Uterus (tissue), 2 donors: ENCODE data around the gene ARHGAP8.

Experiments used
- POLR2A ChIP-seq, 2 donors: fragments of 450-650 bp; IDR thresholded peaks; one replicate each; pipeline ENCODE4 v1.6.1; 2016; ENCODE audit warnings: antibody characterized with exemption in 2 of 2, mild to moderate bottlenecking in 1 of 2, moderate library complexity in 1 of 2
- TF ChIP-seq, protein P1 (sequence below), 4 experiments: fragments of 200-600 bp in 2 of 4; fragments of 450-650 bp in 2 of 4; sonication (generic) in 2 of 4; IDR thresholded peaks; one replicate each; pipeline ENCODE4 v1.5.1; 2016 to 2019; ENCODE audit warnings: antibody characterized with exemption in 4 of 4, mild to moderate bottlenecking in 2 of 4, moderate library complexity in 1 of 4

DNA sequence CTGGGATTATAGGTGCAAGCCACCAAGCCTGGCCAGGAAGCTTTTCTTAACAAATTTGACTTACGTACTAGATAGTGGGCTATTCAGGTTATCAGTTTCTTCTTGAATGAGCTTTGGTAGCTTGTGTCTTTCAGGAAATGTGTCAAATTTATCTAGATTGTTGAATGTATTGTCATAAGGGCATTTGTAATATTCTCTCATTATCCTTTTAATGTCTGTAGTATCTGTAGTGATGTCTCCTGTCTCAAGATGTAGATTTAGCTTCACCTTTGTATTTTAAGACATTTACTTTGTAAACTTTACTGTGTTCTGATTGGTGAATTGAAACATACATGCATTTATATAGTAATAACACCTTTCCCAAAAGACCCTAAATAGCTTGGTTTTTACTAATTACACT is 20.7 kb downstream of the ARHGAP8 start:
- TF ChIP-seq, protein P1, sequence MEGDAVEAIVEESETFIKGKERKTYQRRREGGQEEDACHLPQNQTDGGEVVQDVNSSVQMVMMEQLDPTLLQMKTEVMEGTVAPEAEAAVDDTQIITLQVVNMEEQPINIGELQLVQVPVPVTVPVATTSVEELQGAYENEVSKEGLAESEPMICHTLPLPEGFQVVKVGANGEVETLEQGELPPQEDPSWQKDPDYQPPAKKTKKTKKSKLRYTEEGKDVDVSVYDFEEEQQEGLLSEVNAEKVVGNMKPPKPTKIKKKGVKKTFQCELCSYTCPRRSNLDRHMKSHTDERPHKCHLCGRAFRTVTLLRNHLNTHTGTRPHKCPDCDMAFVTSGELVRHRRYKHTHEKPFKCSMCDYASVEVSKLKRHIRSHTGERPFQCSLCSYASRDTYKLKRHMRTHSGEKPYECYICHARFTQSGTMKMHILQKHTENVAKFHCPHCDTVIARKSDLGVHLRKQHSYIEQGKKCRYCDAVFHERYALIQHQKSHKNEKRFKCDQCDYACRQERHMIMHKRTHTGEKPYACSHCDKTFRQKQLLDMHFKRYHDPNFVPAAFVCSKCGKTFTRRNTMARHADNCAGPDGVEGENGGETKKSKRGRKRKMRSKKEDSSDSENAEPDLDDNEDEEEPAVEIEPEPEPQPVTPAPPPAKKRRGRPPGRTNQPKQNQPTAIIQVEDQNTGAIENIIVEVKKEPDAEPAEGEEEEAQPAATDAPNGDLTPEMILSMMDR (IDR thresholded peaks at IDR 0.05), result no peak
- no peak for TF ChIP-seq POLR2A (IDR thresholded peaks at IDR 0.05)
